ENCODE data around the gene CATSPERB.

Gene CATSPERB, protein sequence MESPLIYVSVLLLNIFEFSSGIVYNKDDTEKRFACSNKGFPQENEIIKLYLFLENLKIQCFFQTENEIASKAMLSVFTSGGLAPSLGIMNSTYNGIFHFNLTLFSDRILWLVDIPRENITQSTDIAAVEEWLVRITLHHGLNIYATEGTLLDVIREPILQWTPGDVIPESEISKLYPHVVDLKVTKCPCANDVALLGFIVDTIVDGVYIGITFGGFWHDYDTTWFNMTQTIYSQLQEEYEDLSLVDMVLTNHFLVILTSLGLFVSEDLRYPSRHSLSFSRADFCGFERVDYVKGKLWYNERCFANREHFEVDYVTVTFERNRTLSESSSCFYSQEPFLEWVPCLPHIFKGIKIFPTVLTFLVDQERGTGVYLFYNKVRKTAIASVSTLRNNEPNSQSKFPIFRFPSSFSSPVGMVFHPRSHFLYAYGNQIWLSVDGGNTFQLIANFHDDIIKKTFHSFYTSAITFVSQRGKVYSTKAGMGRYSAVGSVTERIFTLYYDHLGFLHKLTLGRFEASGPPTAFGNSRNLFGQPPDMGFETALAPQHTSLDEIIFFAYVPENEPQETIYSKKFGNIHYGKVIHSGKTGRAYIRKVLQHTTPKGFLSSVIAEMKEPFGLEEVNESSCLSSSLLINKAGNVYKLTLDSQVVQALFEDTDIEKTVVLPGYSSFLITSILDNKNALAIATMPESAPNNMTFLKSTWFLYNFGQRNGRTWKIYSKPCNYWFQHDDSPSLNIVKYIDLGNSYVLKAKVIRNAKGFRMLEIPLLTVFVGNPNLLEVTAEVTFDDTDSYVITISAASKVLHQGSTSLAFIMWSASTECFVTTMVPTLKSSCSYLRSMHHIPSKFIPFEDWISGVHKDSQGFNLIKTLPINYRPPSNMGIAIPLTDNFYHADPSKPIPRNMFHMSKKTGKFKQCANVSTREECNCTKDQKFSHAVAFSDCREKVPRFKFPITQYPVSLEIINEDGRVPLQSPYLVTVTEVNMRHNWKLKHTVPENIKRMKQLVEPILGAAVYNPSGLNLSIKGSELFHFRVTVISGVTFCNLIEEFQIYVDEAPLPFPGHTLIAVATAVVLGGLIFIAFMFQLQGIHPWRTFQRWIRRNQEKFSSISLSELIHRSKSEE

DNA sequence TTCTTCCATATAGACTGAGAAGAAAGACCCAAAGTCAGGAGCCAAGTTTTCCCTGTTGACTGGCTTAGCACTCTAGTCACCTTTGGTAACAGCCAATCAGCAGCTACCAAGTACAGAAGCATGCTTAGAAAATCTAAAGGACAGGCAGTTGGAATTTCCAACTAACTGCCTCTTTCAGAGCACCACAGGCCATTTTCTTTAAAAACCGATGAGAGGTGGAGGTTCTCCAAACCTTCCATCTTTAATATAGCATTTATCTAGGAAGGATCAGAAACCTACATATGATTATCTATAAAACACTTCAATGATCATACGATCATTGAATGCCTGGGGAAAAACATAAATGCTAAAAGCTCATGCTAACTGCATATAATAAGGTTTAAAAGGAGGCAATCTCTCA lies at the start of gene CATSPERB:
Gene CATSPERB (minus strand): TSS at position 101 of the 400 bp plus-strand sequence. CDS start 2,607 bp downstream, outside the sequence.
- Mint-ChIP-seq H3K27me3 (ENCODE audit: low read depth) (no peaks in the 10 kb centered on the region), H3K9me3 (peaks cover 3% of the 10 kb centered on the region), H3K4me3 (no peak within 1 kb of the TSS), H3K36me3 (ENCODE audit: low read depth) (peaks cover 4% of the 10 kb centered on the region), H3K27ac (no peak within 1 kb of the TSS), H3K4me1 (ENCODE audit: low read depth) (no peaks in the 10 kb centered on the region)

DNA sequence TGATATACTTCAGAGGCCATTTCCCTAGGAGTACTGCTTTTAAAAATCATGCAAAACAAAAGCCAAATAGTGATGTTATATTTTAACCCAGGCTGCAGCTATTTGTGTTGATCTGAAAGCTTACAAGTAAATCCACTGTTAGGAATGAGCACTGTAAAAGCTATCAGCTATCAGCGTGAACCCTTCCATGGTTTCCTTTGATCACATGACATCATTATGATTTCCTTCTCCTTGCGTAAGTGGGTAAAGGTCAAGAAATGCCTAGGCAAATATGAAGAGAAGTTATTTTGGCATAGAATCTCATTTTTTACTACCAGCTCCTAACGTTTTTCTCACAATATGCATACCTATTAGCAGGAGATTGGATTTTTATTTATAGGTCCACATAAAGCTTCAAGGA lies 48.6 kb upstream of the CATSPERB start:
- peaks cover 52% of the 10 kb centered on the region for H3K36me3 Mint-ChIP-seq (ENCODE audit: low read depth)
- H3K4me3 Mint-ChIP-seq = no peak overlapping the region
- peaks cover 6% of the 10 kb centered on the region for H3K4me1 Mint-ChIP-seq (ENCODE audit: low read depth)
- H3K9me3 Mint-ChIP-seq = no peaks in the 10 kb centered on the region
- H3K27me3 Mint-ChIP-seq (ENCODE audit: low read depth) = no peaks in the 10 kb centered on the region
- no peak overlapping the region for H3K27ac Mint-ChIP-seq

DNA sequence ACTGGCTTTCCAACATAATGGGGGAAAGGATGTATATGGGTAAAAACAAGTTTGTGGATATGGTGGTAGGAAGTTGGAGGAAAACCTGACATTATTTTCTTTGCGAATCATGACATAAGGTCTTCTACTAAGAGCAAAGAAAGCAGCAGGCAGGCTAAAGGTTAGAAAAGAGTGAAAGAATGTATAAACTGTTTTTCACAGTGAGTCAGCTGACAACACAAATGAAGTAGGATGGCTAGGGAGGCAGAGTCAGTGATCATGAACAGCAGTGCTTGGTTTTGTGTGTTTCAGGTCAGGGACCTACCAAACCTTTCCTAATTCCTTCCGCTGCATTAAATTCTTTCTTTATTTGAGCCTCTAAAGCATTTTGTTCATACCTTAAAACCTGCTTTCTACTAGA lies 46.3 kb upstream of the CATSPERB start:
- no peak overlapping the region for H3K27ac Mint-ChIP-seq
- H3K27me3 Mint-ChIP-seq (ENCODE audit: low read depth) = no peaks in the 10 kb centered on the region
- H3K9me3 Mint-ChIP-seq = no peaks in the 10 kb centered on the region
- H3K4me1 Mint-ChIP-seq (ENCODE audit: low read depth) = peaks cover 14% of the 10 kb centered on the region
- no peak overlapping the region for H3K4me3 Mint-ChIP-seq
- peaks cover 53% of the 10 kb centered on the region for H3K36me3 Mint-ChIP-seq (ENCODE audit: low read depth)

DNA sequence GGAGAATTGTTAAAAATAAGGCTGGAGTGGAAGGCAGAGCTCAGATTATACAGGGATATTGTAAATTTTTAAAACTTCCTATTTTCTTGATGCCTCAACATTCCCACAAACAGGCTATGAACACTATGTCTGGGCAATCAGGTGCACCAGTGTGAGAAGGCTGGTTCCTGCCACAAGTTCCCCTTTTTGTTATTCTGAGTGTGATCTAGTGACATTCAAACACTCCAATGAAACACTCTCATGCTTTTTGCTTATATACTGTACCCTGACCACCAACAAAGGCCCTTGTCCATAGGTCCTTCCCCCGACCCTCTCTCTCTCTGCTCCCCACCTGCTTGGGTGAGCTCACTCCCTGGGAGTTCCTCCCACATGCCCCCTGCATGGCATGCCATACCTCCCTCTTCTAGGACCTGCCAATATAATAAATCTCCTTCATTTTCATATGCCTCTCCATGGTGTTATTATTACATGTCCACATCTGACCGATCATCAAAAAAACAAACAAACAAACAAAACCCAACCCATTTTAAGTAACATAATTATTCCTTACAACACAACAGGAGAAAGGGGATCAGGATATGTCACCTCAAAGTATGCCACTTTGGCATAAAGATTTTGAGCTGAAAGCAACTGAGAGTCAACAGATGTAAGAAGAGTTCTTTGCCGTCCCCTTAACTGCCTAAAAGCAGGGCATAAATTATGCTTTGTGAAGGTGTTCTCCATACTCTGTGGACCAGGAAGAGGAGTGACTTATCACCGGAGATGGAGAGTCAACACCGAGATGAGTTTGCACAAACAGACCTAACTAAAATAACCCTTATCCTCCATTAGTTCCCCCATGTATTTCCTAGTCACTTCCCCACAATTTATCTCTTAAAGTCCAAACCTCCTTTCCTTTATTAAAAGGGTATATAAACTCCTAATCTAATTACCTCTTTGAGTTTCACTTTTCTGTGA lies 42.5 kb upstream of the CATSPERB start:
- no peak overlapping the region for H3K27ac Mint-ChIP-seq
- peaks cover 14% of the 10 kb centered on the region for H3K4me1 Mint-ChIP-seq (ENCODE audit: low read depth)
- no peak overlapping the region for H3K4me3 Mint-ChIP-seq

DNA sequence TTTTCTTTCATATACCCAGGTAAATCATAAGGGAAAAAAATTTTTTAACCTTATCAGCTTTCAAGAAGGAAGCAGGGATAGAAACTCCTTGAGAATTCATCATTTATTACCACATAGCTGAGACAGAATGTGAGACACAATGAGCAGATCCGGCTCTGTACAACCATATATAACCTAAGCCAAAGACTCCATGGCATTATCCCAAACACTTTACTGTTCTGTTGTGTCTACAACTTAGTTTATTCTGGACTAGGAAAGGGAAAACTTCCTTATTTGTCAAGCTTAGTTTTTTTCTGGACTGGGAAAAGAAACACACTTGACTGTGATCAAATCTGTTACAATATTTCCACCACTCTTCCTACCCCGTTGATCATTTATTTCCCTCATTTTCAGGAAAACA lies 38.3 kb upstream of the CATSPERB start:
- Mint-ChIP-seq H3K27me3 (ENCODE audit: low read depth) (no peaks in the 10 kb centered on the region), H3K27ac (no peak overlapping the region), H3K36me3 (ENCODE audit: low read depth) (peaks cover 29% of the 10 kb centered on the region), H3K4me3 (no peak overlapping the region), H3K9me3 (peaks cover under 1% of the 10 kb centered on the region), H3K4me1 (ENCODE audit: low read depth) (peaks cover 10% of the 10 kb centered on the region)

More for the DNA sequence above, 42.5 kb upstream of the CATSPERB start:
- H3K9me3 Mint-ChIP-seq = no peaks in the 10 kb centered on the region
- no peaks in the 10 kb centered on the region for H3K27me3 Mint-ChIP-seq (ENCODE audit: low read depth)
- H3K36me3 Mint-ChIP-seq (ENCODE audit: low read depth) = peaks cover 43% of the 10 kb centered on the region

DNA sequence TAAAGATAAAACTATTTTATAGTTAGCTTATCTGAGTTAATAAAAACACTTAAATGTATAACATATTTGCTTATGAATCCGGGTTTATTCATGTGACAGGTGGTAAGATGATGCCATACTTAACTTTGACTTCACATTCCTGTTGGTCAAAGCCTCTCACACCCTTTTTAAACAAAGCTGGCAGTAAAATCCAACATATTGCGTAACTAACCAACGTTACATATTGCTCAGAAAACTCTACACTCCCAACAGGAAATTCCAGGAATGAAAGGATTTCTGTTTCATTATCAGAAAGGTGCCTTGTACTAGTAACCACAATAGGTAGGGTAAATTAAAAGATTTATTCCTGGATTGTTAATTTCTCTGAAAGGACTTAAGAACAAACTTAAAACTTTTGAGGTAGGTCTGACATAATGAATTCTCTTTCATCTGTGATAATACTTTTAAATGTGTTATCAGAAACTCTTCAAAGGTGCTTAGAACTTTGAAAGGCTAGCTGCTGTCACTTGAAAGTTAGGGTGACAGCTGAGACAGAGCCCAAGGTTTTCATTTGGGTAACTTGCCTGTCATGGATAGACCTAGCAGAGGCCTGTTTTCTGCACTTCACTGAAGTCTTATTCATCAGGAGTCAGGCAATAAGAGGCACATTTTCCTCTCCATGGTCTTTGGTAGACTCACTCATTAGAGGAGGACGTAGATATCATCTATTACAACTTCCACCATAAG lies 23.8 kb upstream of the CATSPERB start:
- H3K27ac Mint-ChIP-seq = no peak overlapping the region
- no peak overlapping the region for H3K4me3 Mint-ChIP-seq
- H3K4me1 Mint-ChIP-seq (ENCODE audit: low read depth) = no peaks in the 10 kb centered on the region
- H3K27me3 Mint-ChIP-seq (ENCODE audit: low read depth) = no peaks in the 10 kb centered on the region
- peaks cover 32% of the 10 kb centered on the region for H3K36me3 Mint-ChIP-seq (ENCODE audit: low read depth)
- peaks cover 7% of the 10 kb centered on the region for H3K9me3 Mint-ChIP-seq

DNA sequence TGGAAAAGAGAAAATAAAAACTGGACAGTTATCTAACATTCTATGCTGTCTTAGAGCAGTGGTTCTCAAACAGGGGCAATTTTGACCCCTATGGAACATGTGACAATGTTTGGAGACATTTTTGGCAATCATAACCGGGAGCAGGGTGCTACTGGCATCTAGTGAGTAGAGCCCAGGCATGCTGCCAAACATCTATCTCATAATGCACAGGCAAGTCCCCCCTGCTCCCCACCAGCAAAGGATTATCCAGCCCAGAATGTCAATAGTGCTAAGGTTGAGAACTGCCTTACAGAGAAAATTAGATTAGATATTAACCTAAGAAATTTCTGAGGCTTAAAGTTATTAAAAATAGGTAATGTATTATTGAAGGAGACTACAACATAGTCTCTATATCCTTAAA lies 22.9 kb upstream of the CATSPERB start:
- Mint-ChIP-seq H3K4me1 (ENCODE audit: low read depth) (no peaks in the 10 kb centered on the region), H3K27me3 (ENCODE audit: low read depth) (no peaks in the 10 kb centered on the region), H3K4me3 (no peak overlapping the region)

DNA sequence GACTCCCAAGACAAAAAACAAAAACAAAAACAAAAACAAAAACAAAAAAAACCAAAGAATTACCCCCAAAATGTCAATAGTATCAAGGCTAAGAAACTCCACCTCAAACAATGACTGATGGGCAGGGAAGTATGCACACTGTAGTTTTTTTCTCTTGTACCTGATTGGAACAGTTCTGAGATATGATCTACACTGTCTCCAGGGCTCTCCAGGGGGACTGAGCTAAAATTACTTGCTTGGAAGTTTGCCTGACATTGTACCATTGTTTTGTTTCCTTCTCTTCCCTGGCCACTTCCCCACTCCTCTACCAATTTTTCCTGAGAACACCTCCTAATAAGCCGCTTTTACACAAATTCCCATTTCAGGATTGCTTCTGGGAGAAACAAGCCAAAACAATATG lies 22.3 kb upstream of the CATSPERB start:
- Mint-ChIP-seq H3K36me3 (ENCODE audit: low read depth) (peaks cover 17% of the 10 kb centered on the region), H3K4me3 (no peak overlapping the region), H3K27me3 (ENCODE audit: low read depth) (no peaks in the 10 kb centered on the region), H3K4me1 (ENCODE audit: low read depth) (no peaks in the 10 kb centered on the region), H3K9me3 (no peaks in the 10 kb centered on the region), H3K27ac (no peak overlapping the region)

More for the DNA sequence above, 22.9 kb upstream of the CATSPERB start:
- Mint-ChIP-seq H3K27ac (no peak overlapping the region), H3K9me3 (no peaks in the 10 kb centered on the region), H3K36me3 (ENCODE audit: low read depth) (peaks cover 23% of the 10 kb centered on the region)

DNA sequence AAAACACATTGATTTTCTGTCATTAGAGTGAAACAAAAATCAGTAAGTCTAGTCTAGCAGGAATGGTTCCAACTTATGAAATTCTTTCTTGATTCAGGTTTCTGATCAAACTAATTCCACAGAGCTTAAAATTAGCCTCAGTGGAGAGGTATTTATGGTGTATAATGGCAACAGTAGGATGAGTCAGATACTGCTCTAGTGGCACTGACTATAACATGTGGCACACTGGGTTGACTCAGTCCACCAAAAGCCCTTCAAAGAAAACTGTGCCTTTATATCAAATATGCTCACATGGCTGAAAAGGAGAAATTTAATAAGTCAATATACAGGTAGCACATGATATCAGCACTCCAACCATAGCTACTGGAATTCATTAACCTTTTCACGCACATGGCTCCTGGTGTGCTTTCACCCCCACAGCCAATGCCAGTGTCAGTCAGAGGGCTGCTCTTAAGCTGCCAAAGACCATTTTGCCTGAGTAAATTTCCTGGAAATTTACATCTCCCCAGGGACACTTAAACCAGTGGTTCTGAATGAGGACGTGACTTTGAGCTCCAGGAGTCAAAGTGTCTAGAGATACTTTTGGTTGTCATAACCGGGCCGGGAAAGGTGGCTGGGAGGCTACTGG lies 21.7 kb upstream of the CATSPERB start:
- H3K27ac Mint-ChIP-seq = no peak overlapping the region
- peaks cover 15% of the 10 kb centered on the region for H3K36me3 Mint-ChIP-seq (ENCODE audit: low read depth)
- H3K27me3 Mint-ChIP-seq (ENCODE audit: low read depth) = no peaks in the 10 kb centered on the region
- H3K4me1 Mint-ChIP-seq (ENCODE audit: low read depth) = no peaks in the 10 kb centered on the region
- H3K4me3 Mint-ChIP-seq = no peak overlapping the region
- H3K9me3 Mint-ChIP-seq = no peaks in the 10 kb centered on the region

DNA sequence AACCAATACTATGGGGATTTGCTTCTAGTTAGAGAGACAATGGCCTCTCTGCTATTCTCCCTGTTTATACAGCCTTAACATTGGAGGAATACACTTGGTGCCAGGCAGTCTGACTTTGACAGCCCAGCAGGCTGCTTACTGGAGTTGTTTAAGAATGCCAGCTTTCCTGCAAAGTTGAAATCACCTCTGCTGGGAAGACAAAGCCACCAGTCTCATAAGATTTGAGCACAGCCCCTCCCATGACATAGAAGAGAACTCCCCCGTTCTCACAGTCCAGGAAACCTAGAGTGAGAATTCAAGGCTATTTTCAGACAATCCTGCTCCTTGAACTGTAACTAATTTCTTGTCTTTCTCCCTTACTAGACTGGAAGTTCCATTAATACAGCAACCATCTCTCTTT lies 21.1 kb upstream of the CATSPERB start:
- Mint-ChIP-seq H3K4me3 (no peak overlapping the region), H3K9me3 (no peaks in the 10 kb centered on the region), H3K27ac (no peak overlapping the region), H3K27me3 (ENCODE audit: low read depth) (no peaks in the 10 kb centered on the region), H3K4me1 (ENCODE audit: low read depth) (no peaks in the 10 kb centered on the region), H3K36me3 (ENCODE audit: low read depth) (peaks cover 13% of the 10 kb centered on the region)

DNA sequence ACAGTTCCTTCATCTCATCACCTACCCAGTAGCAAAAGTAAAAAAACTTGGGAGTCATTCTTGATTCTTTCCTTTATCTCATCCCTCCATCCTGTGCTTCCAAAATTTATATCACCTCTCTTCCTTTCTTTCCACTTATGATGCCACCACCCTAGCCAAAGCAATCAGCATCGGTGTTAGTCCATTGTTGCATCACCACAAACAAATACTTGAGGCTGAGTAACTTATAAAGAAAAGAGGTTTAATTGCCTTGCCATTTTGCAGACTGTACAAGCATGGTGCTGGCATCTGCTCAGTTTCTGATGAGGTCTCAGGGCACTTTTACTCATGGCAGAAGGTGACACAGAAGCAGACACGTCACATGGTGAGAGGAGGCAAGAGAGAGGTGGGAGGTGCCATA lies 19.8 kb upstream of the CATSPERB start:
- no peaks in the 10 kb centered on the region for H3K9me3 Mint-ChIP-seq
- no peaks in the 10 kb centered on the region for H3K27me3 Mint-ChIP-seq (ENCODE audit: low read depth)
- H3K27ac Mint-ChIP-seq = no peak overlapping the region
- no peaks in the 10 kb centered on the region for H3K4me1 Mint-ChIP-seq (ENCODE audit: low read depth)
- no peak overlapping the region for H3K4me3 Mint-ChIP-seq
- peaks cover 13% of the 10 kb centered on the region for H3K36me3 Mint-ChIP-seq (ENCODE audit: low read depth)

DNA sequence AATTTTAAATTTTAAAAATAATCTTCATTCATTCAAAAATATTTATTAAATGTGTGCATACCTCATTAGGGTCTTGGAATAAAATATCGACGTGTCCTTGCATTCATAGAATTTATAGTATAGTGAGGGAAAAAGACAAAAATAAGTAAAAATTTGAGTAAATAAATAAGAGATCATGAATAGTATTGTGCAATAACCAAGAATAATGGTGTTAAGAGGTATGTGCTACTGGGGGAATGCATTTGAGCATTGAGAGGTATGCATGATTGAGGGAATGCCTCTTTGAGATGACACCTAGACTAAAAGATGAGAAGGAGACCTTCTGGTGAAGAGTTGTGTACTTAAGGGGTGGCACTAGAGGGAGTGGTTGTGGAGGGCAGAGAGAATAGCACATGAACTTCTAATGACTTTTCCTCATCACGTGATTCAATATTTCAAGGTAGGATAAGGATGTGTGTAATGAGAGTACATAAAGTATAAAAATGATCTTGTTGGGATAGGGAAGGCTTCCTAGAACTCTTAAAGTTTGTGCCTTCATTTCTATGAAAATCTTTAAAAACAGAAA lies 18.8 kb upstream of the CATSPERB start:
- Mint-ChIP-seq H3K27me3 (ENCODE audit: low read depth) (no peaks in the 10 kb centered on the region), H3K36me3 (ENCODE audit: low read depth) (peaks cover 13% of the 10 kb centered on the region), H3K4me3 (no peak overlapping the region)

DNA sequence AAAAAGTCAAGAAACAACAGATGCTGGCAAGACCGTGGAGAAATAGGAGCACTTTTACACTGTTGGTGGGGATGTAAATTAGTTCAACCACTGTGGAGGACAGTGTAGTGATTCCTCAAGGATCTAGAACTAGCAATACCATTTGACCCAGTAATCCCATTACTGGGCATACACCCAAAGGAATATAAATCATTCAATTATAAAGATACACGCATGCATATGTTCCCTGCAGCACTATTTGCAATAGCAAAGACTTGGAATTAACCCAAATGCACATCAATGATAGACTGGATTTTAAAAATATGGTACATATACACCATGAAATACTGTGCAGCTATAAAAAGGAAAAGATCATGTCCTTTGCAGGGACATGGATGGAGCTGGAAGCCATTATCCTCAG lies 18.0 kb upstream of the CATSPERB start:
- no peak overlapping the region for H3K27ac Mint-ChIP-seq
- no peak overlapping the region for H3K4me3 Mint-ChIP-seq
- H3K4me1 Mint-ChIP-seq (ENCODE audit: low read depth) = no peaks in the 10 kb centered on the region
- H3K27me3 Mint-ChIP-seq (ENCODE audit: low read depth) = no peaks in the 10 kb centered on the region
- no peaks in the 10 kb centered on the region for H3K9me3 Mint-ChIP-seq
- peaks cover 14% of the 10 kb centered on the region for H3K36me3 Mint-ChIP-seq (ENCODE audit: low read depth)

More for the DNA sequence above, 18.8 kb upstream of the CATSPERB start:
- no peaks in the 10 kb centered on the region for H3K4me1 Mint-ChIP-seq (ENCODE audit: low read depth)
- H3K9me3 Mint-ChIP-seq = no peaks in the 10 kb centered on the region
- no peak overlapping the region for H3K27ac Mint-ChIP-seq

Data from T-helper 1 cell treated with Interleukin-12 subunit alpha and Interleukin-12 subunit beta and Interleukin-4 antibody, amounts not matched to agents 30 μg/mL and 1 μg/mL, for 36 hours (primary cell).